NK-92 treated with Interleukin-12 subunit alpha and Interleukin-12 subunit beta, amount 100 ng/mL, for 24 hours (cell line): Measurements from ENCODE around the gene FAF2.

Experiments
- DNase-seq: peaks from one replicate; lab custom pipeline; 2025; lab: John Stamatoyannopoulos, UW

The FAF2 gene

DNA sequence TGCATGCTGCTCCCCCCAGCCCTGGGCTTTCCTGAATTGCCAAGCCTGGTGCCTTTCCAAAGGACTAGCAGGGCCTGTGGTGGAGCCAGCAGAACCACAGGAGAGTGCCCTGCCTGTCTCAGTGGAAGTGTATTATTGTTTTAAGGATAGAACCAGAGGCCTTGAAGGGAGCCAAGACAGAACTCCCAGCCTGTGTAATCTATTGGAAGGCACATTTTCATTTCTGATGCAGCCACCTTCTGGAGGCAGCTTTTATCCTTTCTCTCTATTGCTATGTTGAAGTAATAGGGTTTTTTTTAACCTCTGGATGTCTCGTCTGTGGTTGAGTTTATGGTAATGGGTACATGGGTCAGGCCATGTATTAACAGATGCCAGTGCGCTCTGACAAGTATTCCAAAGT lies 59.7 kb downstream of the FAF2 start:
- no peak for DNase-seq

DNA sequence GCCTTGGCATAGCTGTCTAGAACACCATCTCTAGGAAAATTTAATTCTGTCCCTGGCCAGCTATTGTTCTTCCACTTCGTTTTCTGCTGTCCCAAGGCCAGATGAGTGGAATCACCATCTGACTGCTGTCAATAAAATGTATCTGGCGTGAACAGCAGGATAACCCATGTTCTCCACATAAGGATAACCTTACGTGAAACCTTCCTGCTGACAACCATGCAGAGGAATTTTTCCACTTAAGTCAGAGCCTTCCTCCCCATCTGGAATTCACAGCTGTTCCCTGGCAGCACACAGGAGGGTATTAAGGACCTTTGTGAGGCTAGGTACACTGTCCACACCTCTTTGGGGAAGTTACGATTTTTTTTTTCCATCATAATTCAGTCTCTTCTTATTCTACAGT lies 60.4 kb downstream of the FAF2 start:
- no peak for DNase-seq

DNA sequence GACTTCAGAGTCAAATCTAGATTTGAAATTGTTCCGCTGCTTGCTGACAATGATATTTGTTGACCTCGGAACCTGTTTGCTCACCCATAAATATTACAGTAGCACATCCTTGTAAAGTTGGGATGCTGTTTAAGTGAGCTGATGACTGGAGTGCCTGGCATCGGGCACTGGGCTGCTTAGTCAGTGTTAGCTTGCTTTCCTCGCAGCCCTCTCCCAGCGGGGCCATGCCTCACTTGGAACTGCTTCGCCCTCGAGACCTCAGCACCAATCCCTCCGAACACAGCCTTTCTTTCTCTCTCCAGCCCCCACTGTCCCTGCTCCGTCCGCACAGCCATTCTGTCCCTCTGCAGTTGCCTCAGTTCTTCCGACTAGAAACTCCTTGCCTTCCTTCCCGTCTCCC lies 65.6 kb downstream of the FAF2 start:
- DNase-seq: no peak

DNA sequence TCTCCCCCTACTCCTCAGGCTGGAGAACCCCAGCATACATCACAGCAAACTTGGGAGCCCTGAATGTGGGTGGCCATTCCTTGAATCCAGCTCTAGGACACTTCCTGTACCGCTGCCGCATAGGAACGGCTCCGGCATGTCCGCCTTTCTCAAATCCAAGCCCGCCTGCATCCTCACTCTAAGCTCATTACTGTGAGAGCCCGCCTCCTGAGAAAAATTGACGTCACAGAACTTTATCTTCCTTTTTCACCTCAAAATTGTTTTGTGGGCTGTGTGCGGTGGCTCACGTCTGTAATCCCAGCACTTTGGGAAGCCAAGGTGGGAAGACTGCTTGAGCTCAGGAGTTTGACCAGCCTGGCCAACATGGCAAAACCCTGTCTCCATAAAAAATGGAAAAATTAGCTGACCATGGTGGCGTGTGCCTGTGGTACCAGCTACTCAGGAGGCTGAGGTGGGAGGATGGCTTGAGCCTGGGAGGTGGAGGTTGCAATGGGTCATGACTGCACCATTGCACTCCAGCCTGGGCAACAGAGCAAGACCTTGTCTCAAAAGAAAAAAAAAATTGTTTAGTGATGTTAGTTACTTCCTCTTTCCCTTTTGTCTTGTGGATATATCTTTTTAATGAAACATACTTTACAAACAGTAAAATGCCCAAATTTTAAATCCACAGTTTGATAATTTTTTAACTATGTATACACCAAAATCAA lies 66.2 kb downstream of the FAF2 start:
- no peak for DNase-seq

DNA sequence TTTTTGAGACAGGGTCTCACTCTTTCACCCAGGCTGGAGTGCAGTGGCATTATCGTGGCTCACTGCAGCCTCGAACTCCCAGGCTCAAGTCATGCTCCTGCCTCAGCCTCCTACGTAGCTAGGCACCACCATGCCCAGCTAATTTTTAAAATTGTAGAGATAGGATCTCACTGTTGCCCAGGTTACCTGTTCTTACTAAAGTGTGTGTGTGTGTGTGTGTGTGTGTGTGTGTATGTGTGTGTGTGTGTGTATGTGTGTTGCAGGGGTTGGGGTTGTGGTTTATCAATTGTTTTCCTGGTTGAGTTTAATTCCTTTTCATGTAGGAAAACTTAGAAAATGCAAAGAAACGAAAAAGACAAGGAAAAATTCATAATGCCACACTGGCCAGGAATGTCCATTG lies 67.2 kb downstream of the FAF2 start:
- no peak for DNase-seq

DNA sequence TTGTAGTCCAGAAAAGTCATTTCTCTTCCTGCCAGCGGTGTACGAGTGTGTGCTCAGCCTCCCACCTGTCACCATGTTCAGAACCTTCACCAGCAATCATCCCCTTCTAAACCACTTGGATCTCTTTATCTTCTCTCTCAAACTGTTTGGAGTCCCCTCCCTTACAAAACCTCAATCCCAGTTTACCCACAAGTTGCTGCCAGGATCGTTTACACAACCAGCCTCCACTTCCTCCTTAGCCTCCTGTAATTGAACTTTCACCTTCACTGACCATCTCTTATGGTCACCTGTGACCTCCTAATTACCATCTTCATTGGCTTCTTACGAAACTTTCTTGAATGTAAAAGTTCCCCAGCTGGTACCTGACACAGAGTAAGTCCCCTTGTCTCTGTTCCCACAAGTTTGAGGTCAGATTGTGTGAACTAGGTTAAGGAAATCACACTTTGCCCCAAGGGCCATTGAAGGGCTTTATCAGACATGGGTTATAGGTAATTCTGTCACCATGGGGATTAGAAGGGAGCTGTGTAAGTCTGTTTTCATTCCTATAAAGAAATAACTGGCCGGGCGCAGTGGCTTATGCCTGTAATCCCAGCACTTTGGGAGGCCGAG lies 69.0 kb downstream of the FAF2 start:
- DNase-seq: no peak

DNA sequence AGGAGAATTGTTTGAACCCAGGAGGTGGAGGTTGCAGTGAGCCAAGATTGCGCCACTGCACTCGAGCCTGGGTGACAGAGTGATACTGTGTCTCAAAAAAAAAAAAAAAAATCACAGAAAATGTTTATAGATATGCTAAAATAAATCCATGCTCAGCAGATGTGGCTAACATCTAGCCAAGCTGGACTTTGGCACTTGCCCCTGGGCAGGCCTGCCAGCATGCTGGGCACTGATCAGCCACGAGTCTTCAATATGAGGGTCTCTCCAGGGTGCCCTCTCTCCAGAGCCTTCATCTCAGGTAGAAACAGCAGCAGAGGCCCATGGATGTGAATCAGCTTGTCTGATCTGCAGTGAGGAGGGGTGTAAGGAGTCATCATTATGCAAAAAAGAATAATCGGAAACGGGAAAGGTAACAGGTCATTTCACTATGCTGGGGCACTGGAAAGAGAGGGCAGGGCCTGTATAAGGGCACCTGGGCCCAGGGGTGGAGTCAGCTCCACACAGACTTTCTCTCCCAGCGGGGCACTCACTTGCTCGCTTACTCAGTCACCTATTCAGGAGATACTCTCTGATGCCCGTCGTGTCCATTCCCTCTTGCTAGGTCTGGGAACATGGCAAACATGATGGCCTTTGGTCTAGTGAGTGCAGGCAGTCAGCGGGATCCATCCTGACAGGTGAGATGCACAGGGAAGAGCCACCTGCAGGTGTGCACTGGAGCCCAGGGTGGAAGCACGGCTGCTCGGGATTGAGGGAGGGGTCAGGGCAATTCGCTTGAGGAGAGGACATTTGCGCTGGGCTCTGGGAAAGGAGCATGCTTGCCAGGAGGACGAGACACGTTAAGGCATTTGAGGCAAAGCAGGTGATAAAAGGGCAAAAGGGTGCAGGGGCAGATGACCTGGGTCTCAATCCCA lies 71.9 kb downstream of the FAF2 start:
- DNase-seq: no peak

DNA sequence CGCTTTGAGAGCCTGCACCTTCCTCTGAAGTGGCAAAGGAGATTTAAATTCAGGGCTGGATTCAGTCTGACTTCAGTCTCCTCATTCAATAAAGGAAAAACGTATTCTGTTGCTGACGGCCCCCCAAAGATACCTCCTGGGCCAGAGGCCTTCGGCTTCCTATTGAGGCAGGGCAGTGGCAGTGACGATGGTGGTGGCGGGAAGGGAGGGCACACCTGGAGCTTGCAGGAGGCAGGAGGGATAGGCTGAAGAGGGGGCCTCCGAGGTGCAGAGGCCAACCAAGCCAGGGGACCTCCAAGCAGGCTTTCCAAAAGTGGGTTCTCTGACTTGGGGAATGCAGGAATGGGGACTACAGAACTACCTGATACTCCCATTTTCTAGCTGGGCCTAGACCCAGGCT lies 73.1 kb downstream of the FAF2 start:
- no peak for DNase-seq

DNA sequence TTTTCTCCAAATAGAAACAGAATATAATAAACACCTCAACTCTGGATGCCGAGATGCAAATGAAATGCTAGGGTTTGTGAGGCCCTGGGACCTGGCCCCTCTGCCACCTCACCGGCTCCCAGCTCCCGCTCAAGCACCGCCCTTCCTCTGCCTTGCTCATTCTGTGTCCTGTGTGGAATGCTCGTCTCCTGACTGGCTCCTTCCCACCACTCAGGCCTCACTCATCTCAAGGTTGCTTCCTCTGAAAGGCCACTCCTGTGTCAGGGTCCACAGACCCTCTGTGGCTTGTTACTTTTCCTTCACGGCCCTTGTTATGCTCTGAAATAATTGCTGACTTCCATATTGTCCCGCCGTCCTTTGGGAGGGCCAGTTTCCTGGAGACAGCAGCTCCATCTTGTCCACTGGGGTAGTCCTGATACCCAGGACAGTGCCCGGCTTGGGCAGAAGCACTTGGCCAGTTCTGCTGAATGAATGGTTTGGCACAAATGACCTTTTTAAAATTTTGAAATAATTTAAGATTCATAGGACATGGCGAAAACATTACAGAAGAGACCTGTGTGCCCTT lies 73.6 kb downstream of the FAF2 start:
- DNase-seq: no peak

DNA sequence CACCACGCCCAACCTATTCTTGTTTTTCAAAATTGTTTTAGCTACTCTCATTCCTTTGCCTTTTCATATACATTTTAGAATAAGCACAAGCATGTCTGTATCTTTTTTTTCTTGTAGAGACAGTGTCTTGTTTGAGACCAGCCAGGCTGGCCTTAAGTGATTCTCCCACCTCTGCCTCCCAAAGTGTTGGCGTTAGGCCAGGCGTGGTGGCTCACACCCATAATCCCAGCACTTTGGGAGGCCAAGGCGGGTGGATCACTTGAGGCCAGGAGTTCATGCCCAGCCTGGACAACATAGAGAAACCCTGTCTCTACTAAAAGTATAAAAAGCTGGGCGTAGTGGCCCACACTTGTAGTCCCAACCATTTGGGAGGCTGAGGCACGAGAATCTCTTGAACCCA lies 76.0 kb downstream of the FAF2 start:
- DNase-seq: no peak

DNA sequence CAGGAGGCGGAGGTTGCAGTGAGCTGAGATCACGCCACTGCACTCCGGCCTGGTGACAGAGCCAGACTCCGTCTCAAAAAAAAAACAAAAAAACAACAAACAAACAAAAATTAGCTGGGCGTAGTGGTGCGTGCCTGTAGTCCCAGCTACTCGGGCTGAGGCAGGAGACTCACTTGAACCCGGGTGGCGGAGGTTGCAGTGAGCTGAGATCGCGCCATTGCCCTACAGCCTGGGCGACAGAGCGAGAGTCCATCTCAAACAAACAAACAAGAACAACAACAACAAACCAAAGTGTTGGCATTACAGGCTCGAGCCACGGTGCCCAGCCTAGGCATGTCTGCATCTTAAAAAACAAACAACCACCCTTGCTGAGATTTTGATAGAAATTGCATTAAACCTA lies 76.8 kb downstream of the FAF2 start:
- no peak for DNase-seq

DNA sequence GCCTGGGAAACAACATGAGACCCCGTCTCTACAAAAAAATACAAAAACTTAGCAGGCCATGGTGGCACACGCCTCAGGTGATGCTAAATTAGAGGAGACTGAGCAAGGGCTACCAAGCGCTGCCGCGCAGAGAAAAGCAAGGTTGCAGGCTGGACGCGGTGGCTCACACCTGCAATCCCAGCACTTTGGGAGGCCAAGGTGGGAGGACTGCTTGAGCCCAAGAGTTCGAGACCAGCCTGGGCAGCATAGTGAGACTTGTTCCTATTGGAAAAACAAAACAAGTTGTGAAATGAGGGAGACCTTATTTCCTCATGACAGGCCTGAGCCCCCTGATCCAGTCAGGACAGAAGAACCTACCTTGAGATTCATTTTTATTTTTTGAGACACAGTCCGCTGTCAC lies 77.5 kb downstream of the FAF2 start:
- DNase-seq: no peak

DNA sequence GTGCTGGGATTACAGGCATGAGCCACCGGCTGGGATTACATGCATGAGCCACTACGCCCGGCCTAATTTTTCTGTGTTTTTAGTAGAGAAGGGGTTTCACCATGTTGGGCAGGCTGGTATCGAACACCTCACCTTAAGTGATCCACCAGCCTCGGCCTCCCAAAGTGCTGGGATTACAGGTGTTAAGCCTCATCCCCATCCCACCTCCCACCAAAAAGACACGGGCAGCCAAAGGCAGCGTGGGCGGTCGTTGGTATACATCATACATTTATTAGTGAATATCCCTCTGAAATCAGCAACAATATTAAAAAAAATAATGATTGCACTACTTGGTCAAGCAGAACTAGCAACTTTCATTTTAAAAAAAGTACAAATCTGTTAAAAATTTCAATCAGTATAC lies 78.3 kb downstream of the FAF2 start:
- no peak for DNase-seq

DNA sequence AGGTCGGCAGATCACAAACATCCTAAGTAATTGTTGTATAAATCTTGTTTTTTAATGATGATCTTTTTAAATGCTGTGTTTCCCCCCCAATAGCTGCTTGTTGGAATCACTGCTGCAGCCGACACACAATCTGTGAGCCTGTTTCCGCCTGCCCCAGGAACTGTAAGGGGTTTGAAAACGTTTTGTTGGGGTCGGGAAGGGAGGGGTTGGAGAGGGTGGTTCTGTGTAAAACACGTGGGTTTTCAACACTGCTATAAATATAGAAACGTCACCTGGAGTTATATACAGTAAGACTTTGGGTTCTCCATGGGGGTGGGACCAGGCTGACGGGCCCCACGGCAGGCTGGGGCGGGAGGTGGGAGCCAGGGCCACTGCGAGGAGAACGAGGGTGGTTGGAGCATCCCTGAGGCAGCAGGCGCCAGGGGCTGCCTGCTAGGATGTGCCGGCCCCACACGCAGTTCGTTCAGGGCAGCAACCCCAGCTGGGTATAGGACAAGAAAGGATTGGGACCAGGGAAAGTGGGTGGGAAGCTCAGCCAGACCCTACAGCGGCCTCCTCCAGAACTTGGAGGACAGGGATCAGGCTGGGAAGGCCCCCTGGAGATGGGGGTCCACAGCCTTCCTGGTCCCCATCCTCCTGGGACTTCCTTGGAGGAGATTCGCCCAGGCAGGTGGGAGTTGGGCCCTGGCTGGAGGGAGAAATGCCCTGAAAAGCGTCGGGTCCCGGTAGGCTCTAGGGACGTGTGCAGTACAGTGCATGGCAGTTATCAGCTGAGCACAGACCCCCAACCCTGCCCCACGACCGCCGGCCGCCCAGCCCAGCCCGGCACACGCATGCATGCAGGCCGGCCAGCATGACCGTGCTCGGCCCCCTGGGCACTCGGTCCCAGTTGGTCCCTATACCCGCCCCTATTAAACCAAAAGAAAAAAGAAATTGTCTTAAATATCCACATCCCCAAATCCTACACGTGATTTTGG lies 79.3 kb downstream of the FAF2 start:
- no peak for DNase-seq

DNA sequence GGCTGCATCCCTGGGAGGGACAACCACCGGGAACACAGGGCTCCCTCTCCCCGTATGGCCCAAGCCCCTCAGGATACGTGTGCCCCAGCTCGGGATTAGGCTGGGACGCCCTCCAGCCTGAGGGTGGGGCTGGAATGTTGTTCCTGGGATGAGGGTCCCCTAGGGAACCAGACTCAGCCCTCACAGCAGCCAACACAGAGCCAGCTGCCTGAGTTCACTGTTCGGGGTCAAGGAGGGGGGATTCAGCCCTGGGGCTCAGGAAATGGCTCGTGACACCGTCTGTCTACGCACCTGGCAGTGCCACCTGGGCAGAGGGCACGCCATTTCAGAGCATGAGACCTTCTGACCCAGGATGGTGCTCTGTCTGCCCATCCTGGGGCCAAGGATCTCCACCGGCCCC lies 80.1 kb downstream of the FAF2 start:
- DNase-seq: no peak

DNA sequence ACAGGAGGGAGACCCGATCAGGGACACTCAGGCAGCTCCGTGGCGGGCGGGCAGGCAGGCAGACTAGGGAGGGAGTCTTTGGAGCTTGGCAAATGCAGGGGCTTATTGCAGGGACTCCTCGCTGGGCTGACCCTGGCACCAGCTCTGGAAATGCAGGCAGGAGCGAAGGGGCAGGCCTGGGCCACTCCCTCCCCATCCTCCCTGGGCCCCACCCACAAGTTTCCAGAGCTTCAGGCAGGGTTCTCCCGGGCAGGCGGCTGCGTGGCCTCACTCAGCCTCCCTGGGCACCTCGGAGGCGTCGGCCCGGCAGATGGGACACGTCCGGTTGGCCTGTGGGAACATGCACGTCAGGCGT lies 80.6 kb downstream of the FAF2 start:
- DNase-seq: no peak

DNA sequence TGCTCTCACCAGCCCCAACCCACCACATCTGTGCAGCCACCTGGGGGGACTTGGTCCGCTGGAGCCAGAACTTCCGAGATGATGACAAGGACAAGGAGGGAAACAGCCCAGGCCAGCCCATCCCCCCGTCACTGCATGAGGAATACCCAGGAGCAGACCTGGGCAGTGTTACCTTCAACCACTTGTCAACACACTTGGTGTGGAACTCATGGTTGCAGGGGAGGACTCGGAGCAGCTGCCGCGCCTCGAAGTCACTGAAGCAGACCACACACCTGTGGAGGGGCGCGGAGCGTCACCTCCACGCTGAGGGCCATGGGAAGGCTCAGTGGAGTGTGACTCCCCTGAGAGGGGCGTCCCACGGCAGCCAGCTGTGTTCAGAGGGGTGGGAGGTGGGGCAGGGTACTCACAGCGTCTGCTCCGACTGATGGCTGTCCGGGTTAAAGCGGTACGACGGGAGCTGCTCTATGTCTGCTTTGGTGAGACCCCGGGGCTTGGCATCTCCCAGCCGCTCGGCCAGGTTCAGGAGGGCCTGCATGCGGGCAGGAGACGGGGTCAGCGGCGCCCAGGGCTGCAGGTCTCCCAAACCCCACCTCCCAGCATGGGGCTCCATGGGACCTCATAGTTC lies 81.0 kb downstream of the FAF2 start:
- DNase-seq: no peak

DNA sequence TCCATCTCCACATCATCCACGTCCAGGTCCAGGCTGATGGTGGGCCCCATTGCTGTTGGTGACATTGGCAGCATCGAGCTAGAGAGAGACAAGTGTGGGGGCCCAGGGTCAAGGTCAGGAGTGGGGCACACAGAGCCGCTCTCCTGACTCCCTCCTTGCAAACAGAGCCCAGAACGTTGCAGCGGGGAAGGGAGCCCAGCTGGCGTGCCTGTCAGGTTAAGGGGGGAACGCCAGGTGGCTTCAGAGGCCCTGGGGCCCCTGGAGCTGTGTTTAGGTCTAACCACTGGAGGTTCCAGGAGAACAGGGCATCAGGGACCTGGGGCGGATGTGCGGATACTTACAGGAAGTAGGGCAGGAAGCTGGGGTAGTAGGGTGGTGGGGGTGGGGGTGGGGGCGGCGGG lies 81.6 kb downstream of the FAF2 start:
- no peak for DNase-seq

DNA sequence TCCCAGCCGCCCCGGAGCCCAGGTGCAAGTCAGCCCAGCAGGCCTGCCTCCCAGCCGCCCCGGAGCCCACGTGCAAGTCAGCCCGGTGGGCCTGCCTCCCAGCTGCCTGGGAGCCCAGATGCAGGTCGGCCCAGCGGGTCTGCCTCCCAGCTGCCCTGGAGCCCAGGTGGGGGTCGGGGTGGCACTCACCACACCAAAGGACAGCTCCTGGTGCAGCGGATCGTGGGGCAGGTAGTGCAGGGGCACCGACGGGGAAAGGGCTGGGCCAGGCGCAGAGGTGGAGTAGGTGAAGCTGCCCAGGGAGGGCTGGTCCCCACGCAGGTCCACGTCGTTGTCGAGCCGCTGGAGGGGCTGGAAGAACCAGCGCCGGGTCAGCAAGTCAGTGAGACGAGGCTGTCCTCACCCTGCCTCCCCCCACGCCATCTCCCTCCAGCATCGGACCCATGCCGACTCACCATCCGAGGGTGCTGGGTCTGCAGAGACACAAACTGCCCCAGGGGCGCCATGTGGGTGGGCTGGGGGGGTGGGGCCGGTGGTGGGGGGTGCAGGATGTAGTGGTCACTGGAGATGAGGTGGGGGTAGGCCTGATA lies 82.3 kb downstream of the FAF2 start:
- DNase-seq: no peak

DNA sequence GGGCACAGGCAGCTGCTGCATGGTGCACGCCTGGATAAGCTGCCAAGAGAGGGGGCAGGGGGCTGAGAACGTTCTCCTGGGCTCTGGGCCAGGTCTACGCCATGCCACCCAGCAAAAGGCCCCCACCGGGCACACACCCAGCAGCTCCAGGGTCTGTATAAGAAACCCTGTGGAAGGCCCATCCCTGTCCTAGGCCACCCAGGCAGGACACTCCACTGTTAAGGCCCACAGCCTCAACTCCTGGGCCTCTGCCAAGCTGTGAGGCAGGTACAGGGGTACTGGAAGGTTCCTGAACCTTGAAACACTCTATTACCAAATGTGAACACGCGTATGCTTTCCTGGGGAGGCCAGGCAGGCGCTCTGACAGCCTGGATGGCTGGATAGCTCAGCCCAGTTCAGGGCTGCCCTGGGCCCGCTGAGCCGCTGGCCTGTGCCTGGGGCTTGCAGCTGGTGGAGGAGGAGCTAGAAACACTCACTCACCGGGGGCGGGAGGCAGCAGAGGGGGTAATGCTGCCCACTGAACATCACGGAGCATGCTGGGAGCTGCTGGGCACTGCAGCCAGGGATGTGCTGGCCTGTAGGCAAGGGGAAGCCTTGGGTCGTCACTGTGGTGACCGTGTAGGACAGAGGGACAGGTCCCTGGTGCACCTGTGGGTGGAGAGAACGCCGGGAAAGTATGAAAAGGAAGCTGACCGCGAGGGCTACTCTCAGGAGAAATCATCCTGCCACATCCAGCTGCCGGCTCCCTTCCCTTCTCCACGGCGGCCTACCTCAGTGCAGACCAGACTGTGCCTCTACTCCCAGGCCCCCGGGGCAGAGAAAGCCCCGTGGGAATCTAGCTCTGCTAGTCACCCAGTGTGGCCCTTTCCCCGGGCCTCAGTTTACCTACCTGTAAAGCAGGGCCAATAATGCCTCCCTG lies 83.1 kb downstream of the FAF2 start:
- DNase-seq: no peak
